RWPE2 (cell line): ENCODE results near the gene CNTNAP2.

Experiments used
- ATAC-seq: fragments of 200-7000 bp; cut with Tn5 transposase; 3 replicates; pipeline ENCODE4 v1.9.1; 2021; ENCODE audit warnings: low read depth
- DNase-seq: peaks from one replicate; pipeline ENCODE4 v3.0.0-alpha.2; 2020; ENCODE audit warnings: low spot score
- H3K27ac ChIP-seq: fragments of 450-650 bp; 2 replicates; pipeline ENCODE4 v1.5.1; 2017; ENCODE audit warnings: mild to moderate bottlenecking; ENCODE audit not compliant: poor library complexity, severe bottlenecking
- H3K27me3 ChIP-seq: fragments of 250-450 bp; sonication (Bioruptor Pico); 2 replicates; pipeline ENCODE4 v1.5.1; 2021; ENCODE audit warnings: mild to moderate bottlenecking, moderate library complexity; ENCODE audit not compliant: insufficient read depth, poor library complexity, severe bottlenecking
- H3K36me3 ChIP-seq: fragments of 250-450 bp; sonication (Bioruptor Pico); 2 replicates; pipeline ENCODE4 v1.5.1; 2020; ENCODE audit warnings: low read depth, mild to moderate bottlenecking, moderate library complexity
- H3K4me1 ChIP-seq: fragments of 250-450 bp; sonication (Bioruptor Pico); 2 replicates; pipeline ENCODE4 v1.5.1; 2021; ENCODE audit warnings: mild to moderate bottlenecking, moderate library complexity; ENCODE audit not compliant: insufficient read depth, poor library complexity, severe bottlenecking
- H3K4me3 ChIP-seq: fragments of 250-450 bp; sonication (Bioruptor Pico); 2 replicates; pipeline ENCODE4 v1.5.1; 2021; ENCODE audit warnings: mild to moderate bottlenecking, moderate library complexity; ENCODE audit not compliant: severe bottlenecking
- H3K9me3 ChIP-seq: fragments of 250-450 bp; sonication (Bioruptor Pico); 2 replicates; pipeline ENCODE4 v1.5.1; 2021; ENCODE audit warnings: mild to moderate bottlenecking, moderate library complexity; ENCODE audit not compliant: severe bottlenecking
- CTCF ChIP-seq: fragments of 450-650 bp; IDR thresholded peaks from one replicate; pipeline ENCODE4 v1.5.1; 2017; ENCODE audit warnings: mild to moderate bottlenecking, moderate library complexity; ENCODE audit not compliant: poor library complexity, severe bottlenecking

Gene CNTNAP2

GRCh38 chr7:147483634-147484292 is 1367.2 kb downstream of the CNTNAP2 start:
- Histone ChIP-seq H3K27me3 (no peaks in the 10 kb centered on the region), H3K9me3 (no peaks in the 10 kb centered on the region), H3K4me1 (no peaks in the 10 kb centered on the region), H3K27ac (no peak overlapping the region), H3K36me3 (no peaks in the 10 kb centered on the region), H3K4me3 (no peak overlapping the region)
- no peak for TF ChIP-seq CTCF
- DNase-seq (no peak), ATAC-seq (peak; percentile 65; the same call in 2 of the 3 replicates)

- no peak; the same call in 2 of the 3 replicates for ATAC-seq
- no peak for TF ChIP-seq CTCF
- no peaks in the 10 kb centered on the region for H3K9me3 ChIP-seq
- DNase-seq: no peak
- H3K4me1 ChIP-seq: no peaks in the 10 kb centered on the region
- H3K4me3 ChIP-seq: no peak overlapping the region
- no peak overlapping the region for H3K27ac ChIP-seq
- no peaks in the 10 kb centered on the region for H3K27me3 ChIP-seq
- H3K36me3 ChIP-seq: no peaks in the 10 kb centered on the region
Measured at GRCh38 chr7:147485660-147486210, 1369.1 kb downstream of the CNTNAP2 start.

- peaks cover 10% of the 10 kb centered on the region for H3K4me1 ChIP-seq
- ATAC-seq (peak; percentile 99), DNase-seq (no peak)
- H3K4me3 ChIP-seq: no peak overlapping the region
- TF ChIP-seq CTCF: no peak
- H3K27ac ChIP-seq: peak overlapping the region; percentile 28
- no peaks in the 10 kb centered on the region for H3K36me3 ChIP-seq
- no peaks in the 10 kb centered on the region for H3K27me3 ChIP-seq
- no peaks in the 10 kb centered on the region for H3K9me3 ChIP-seq
Measured at GRCh38 chr7:147492606-147493005, 1376.0 kb downstream of the CNTNAP2 start.

GRCh38 chr7:147496209-147496608 is 1379.6 kb downstream of the CNTNAP2 start:
- no peaks in the 10 kb centered on the region for H3K36me3 ChIP-seq
- TF ChIP-seq CTCF: no peak

GRCh38 chr7:147497246-147497645 is 1380.6 kb downstream of the CNTNAP2 start:
- no peak for ATAC-seq

More at GRCh38 chr7:147496209-147496608, 1379.6 kb downstream of the CNTNAP2 start:
- DNase-seq (no peak), ATAC-seq (0 out of 3 replicates have a peak, but pooled peaks have one; percentile 9)
- H3K4me3 ChIP-seq: no peak overlapping the region
- H3K27ac ChIP-seq: no peak overlapping the region
- H3K4me1 ChIP-seq: peaks cover 10% of the 10 kb centered on the region
- no peaks in the 10 kb centered on the region for H3K27me3 ChIP-seq
- no peaks in the 10 kb centered on the region for H3K9me3 ChIP-seq

More at GRCh38 chr7:147497246-147497645, 1380.6 kb downstream of the CNTNAP2 start:
- Histone ChIP-seq H3K36me3 (no peaks in the 10 kb centered on the region), H3K9me3 (peaks cover 3% of the 10 kb centered on the region), H3K27me3 (no peaks in the 10 kb centered on the region), H3K27ac (no peak overlapping the region), H3K4me1 (peaks cover 10% of the 10 kb centered on the region), H3K4me3 (no peak overlapping the region)
- no peak for TF ChIP-seq CTCF
- no peak for DNase-seq
